IMR-90 (cell line): ENCODE data around the gene SEC61B. TPM values are rescaled to one million over a fixed set of nuclear protein-coding genes. Genes with fewer than 3 reads are reported as not detected.

Experiments
- ATAC-seq: fragments of 200-7000 bp; cut with Tn5 transposase; 2 replicates; pipeline ENCODE4 v1.9.1; 2020; ENCODE audit warnings: low read depth, mild to moderate bottlenecking, moderate library complexity
- BruUV-seq: library from RNA; stranded (reverse); fragments of 400-500 nt; replicated peaks from 2 replicates; lab custom pipeline; 2021; lab: Mats Ljungman, UMichigan
- CTCF ChIA-PET: fragments of 300-600 bp; formaldehyde crosslinking; extraction: SDS; loops from one replicate; lab custom pipeline; 2021; ENCODE audit warnings: antibody characterized with exemption; lab: Yijun Ruan, JAX
- POLR2A ChIA-PET: fragments of 300-600 bp; sonication (Branson Sonifier 250); formaldehyde crosslinking; loops from one replicate; lab custom pipeline; 2022; ENCODE audit warnings: antibody characterized with exemption; ENCODE audit not compliant: unreplicated experiment; lab: Charles Lee
- DNase-seq: peaks from one replicate; pipeline ENCODE4 v3.0.0; 2013
- H2AFZ ChIP-seq: replicated peaks from 2 replicates; pipeline ENCODE3; 2013; ENCODE audit warnings: low read length, mild to moderate bottlenecking; ENCODE audit not compliant: poor library complexity
- H2AK5ac ChIP-seq: 2 replicates; pipeline ENCODE4 v1.6.1; 2013; ENCODE audit warnings: low read depth, low read length, inconsistent platforms
- H2AK9ac ChIP-seq: replicated peaks from 2 replicates; pipeline ENCODE3; 2013; ENCODE audit warnings: mild to moderate bottlenecking, low read depth, low read length, moderate library complexity; ENCODE audit not compliant: poor library complexity
- H2BK120ac ChIP-seq: 2 replicates; pipeline ENCODE4 v1.6.1; 2013; ENCODE audit warnings: low read depth, low read length, inconsistent platforms
- H2BK15ac ChIP-seq: 3 replicates; pipeline ENCODE4 v1.6.1; 2013; ENCODE audit warnings: low read depth, low read length, inconsistent platforms
- H2BK20ac ChIP-seq: 2 replicates; pipeline ENCODE4 v1.6.1; 2013; ENCODE audit warnings: low read depth, mild to moderate bottlenecking, inconsistent platforms, low read length, moderate library complexity
- H2BK5ac ChIP-seq: 2 replicates; pipeline ENCODE4 v1.6.1; 2013; ENCODE audit warnings: mild to moderate bottlenecking, low read depth, low read length, inconsistent platforms; ENCODE audit not compliant: poor library complexity, severe bottlenecking
- H3K14ac ChIP-seq: replicated peaks from 2 replicates; pipeline ENCODE4 v1.6.1; 2013; ENCODE audit warnings: low read depth, low read length, inconsistent platforms
- H3K18ac ChIP-seq: 2 replicates; pipeline ENCODE4 v1.6.1; 2013; ENCODE audit warnings: low read depth, low read length, control low read depth
- H3K23ac ChIP-seq: 2 replicates; pipeline ENCODE4 v1.6.1; 2013; ENCODE audit warnings: low read depth, low read length, inconsistent platforms
- H3K27ac ChIP-seq: 2 replicates; pipeline ENCODE4 v1.5.1; 2013; ENCODE audit warnings: mild to moderate bottlenecking, control low read depth, low read length; ENCODE audit not compliant: insufficient read depth
- H3K27me3 ChIP-seq: 2 replicates; pipeline ENCODE4 v1.6.1; 2013; ENCODE audit warnings: low read length; ENCODE audit not compliant: control insufficient read depth, insufficient read depth
- H3K36me3 ChIP-seq: 2 replicates; pipeline ENCODE4 v1.6.1; 2013; ENCODE audit warnings: low read length, mixed read lengths; ENCODE audit not compliant: control insufficient read depth, insufficient read depth
- H3K4ac ChIP-seq: 2 replicates; pipeline ENCODE4 v1.6.1; 2013; ENCODE audit warnings: low read depth, low read length, inconsistent platforms
- H3K4me1 ChIP-seq: 2 replicates; pipeline ENCODE4 v1.6.1; 2013; ENCODE audit warnings: low read length, mixed read lengths; ENCODE audit not compliant: control insufficient read depth, insufficient read depth
- H3K4me2 ChIP-seq: 2 replicates; pipeline ENCODE4 v1.6.1; 2013; ENCODE audit warnings: low read depth, mild to moderate bottlenecking, control low read depth, low read length, moderate library complexity
- H3K4me3 ChIP-seq: 2 replicates; pipeline ENCODE4 v1.5.1; 2013; ENCODE audit warnings: low read depth, mild to moderate bottlenecking, control low read depth, low read length, moderate library complexity; ENCODE audit not compliant: insufficient read depth
- H3K56ac ChIP-seq: 2 replicates; pipeline ENCODE4 v1.6.1; 2013; ENCODE audit warnings: low read length, inconsistent platforms; ENCODE audit not compliant: insufficient read depth; ENCODE audit errors: extremely low read depth
- H3K79me1 ChIP-seq, 2 experiments: 2 replicates each; pipeline ENCODE4 v1.6.1; 2013; ENCODE audit warnings: low read length in 2 of 2, inconsistent platforms in 1 of 2, low read depth in 1 of 2
- H3K9ac ChIP-seq: 2 replicates; pipeline ENCODE4 v1.6.1; 2013; ENCODE audit warnings: low read depth, low read length, control low read depth
- H3K9me1 ChIP-seq: 2 replicates; pipeline ENCODE4 v1.6.1; 2013; ENCODE audit warnings: low read length, inconsistent platforms; ENCODE audit not compliant: insufficient read depth
- H3K9me3 ChIP-seq: 2 replicates; pipeline ENCODE4 v1.6.1; 2013; ENCODE audit warnings: low read length; ENCODE audit not compliant: control insufficient read depth, insufficient read depth
- H4K20me1 ChIP-seq: 2 replicates; pipeline ENCODE4 v1.6.1; 2013; ENCODE audit warnings: low read length, inconsistent platforms; ENCODE audit not compliant: insufficient read depth
- H4K5ac ChIP-seq: 2 replicates; pipeline ENCODE4 v1.6.1; 2013; ENCODE audit warnings: mild to moderate bottlenecking, low read depth, low read length, control low read depth
- H4K8ac ChIP-seq, 2 experiments: 2 replicates each; pipeline ENCODE4 v1.6.1; 2013; ENCODE audit warnings: low read depth in 2 of 2, low read length in 2 of 2, control low read depth in 1 of 2, inconsistent platforms in 1 of 2
- H4K91ac ChIP-seq: 2 replicates; pipeline ENCODE4 v1.6.1; 2013; ENCODE audit warnings: low read depth, low read length, inconsistent platforms; ENCODE audit not compliant: insufficient read depth
- CEBPB ChIP-seq: IDR thresholded peaks from 2 replicates; pipeline ENCODE4 v1.6.1; 2012; ENCODE audit warnings: low read depth, low read length, improper control_type of control experiment
- CHD1 ChIP-seq: IDR thresholded peaks from 2 replicates; pipeline ENCODE4 v1.6.1; 2012; ENCODE audit warnings: low read depth, low read length, improper control_type of control experiment
- FOS ChIP-seq: fragments of 150-350 bp; IDR thresholded peaks from 2 replicates; pipeline ENCODE4 v1.6.1; 2016; ENCODE audit warnings: low read depth, low read length
- MAZ ChIP-seq: IDR thresholded peaks from 2 replicates; pipeline ENCODE4 v1.6.1; 2012; ENCODE audit warnings: low read depth, mild to moderate bottlenecking, low read length, improper control_type of control experiment, moderate library complexity, borderline replicate concordance
- MXI1 ChIP-seq: IDR thresholded peaks from 2 replicates; pipeline ENCODE4 v1.6.1; 2012; ENCODE audit warnings: low read depth, mild to moderate bottlenecking, low read length, moderate library complexity, borderline replicate concordance
- NFE2L2 ChIP-seq: fragments of 150-350 bp; IDR thresholded peaks from 2 replicates; pipeline ENCODE4 v1.6.1; 2016; ENCODE audit warnings: low read depth, mild to moderate bottlenecking, low read length
- POLR2A ChIP-seq: IDR thresholded peaks from 2 replicates; pipeline ENCODE4 v1.6.1; 2012; ENCODE audit warnings: mild to moderate bottlenecking, low read depth, low read length
- RAD21 ChIP-seq: IDR thresholded peaks from 2 replicates; pipeline ENCODE4 v1.6.1; 2012; ENCODE audit warnings: low read length, improper control_type of control experiment
- RCOR1 ChIP-seq: IDR thresholded peaks from 2 replicates; pipeline ENCODE4 v1.6.1; 2012; ENCODE audit warnings: mild to moderate bottlenecking, low read length, improper control_type of control experiment; ENCODE audit not compliant: insufficient replicate concordance
- RFX5 ChIP-seq: IDR thresholded peaks from 2 replicates; pipeline ENCODE4 v1.8.0; 2012; ENCODE audit warnings: low read depth, mild to moderate bottlenecking, low read length, moderate library complexity
- SMC3 ChIP-seq: fragments of 150-350 bp; IDR thresholded peaks from 2 replicates; pipeline ENCODE4 v1.6.1; 2016; ENCODE audit warnings: low read depth, mild to moderate bottlenecking, antibody characterized with exemption, low read length, moderate library complexity
- WGBS, 2 experiments: methylation state at CpG; one replicate each; pipeline versions ENCODE4 v1.1.5 to v1.1.7; 2013; ENCODE audit warnings: missing lambda C conversion rate in 2 of 2; ENCODE audit not compliant: insufficient read length in 1 of 2; ENCODE audit errors: extremely low coverage in 2 of 2; 5-methylcytosine and 5-hydroxymethylcytosine counted together
- dilution Hi-C: fragments of 300-500 bp; cut with HindIII; formaldehyde crosslinking; loops from one replicate; pipeline ENCODE4 v1.14.3; 2018; ENCODE audit warnings: low sequenced_read_pairs; ENCODE audit not compliant: unreplicated experiment
- in situ Hi-C: fragments of 300-500 bp; cut with MboI; formaldehyde crosslinking; loops from 3 replicates; pipeline ENCODE4 v1.14.3; 2019; ENCODE audit warnings: low sequenced_read_pairs, inconsistent platforms, mixed read lengths
- intact Hi-C: fragments of 100-400 bp; cut with micrococcal nuclease; formaldehyde crosslinking; loops from 2 replicates; pipeline ENCODE4 v1.10.0; 2022
- polyA plus RNA-seq, 3 experiments: library from polyadenylated mRNA; depleted of rRNA; stranded (reverse); fragments of >200 nt; gene quantifications; 2 replicates each; pipeline ENCODE4 v1.2.3, GENCODE V29; 2012; ENCODE audit warnings: low replicate concordance in 1 of 3
- total RNA-seq: library from RNA; depleted of rRNA; stranded (reverse); fragments of >200 nt; gene quantifications from 2 replicates; pipeline ENCODE4 v1.2.3, GENCODE V29; 2012
- TF ChIP-seq, protein P1 (sequence below): fragments of 150-350 bp; IDR thresholded peaks from 2 replicates; pipeline ENCODE4 v1.6.1; 2016; ENCODE audit warnings: low read depth, mild to moderate bottlenecking, low read length, moderate library complexity, borderline replicate concordance
- TF ChIP-seq, protein P2 (sequence below): fragments of 150-350 bp; IDR thresholded peaks from 2 replicates; pipeline ENCODE4 v1.6.1; 2017; ENCODE audit warnings: mild to moderate bottlenecking, antibody characterized with exemption, low read length, low read depth

The SEC61B gene
- total and polyA plus RNA-seq, 2 of the 4 experiments (the other 2 are of a cell fraction), result 180 to 281 TPM

DNA sequence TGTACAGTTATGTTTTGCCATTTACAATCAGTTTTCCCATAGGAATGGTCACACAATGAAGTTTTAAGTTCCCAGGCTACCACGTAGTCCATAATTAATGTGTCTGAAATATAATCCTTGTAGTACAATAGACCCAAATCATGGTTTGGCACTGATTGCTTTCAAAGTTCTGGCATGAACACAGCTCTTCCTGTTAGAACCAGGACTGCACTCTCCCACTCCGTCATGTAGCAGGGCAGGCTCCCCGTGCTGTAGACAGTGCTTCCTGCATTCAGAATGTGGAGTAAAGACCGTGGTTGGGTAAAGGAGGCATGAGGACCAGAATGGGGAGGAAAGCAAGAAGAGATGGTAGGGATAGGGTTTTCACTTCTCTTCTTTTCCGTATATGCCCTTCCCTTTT lies 4.0 kb downstream of the SEC61B start:
- Histone ChIP-seq H2BK15ac (no peak overlapping the region), H3K4me2 (no peak overlapping the region), H2BK20ac (no peak overlapping the region), H2BK120ac (no peak overlapping the region), H2BK5ac (no peak overlapping the region), H3K9ac (no peak overlapping the region), H3K9me3 (no peaks in the 10 kb centered on the region), H3K4me3 (no peak overlapping the region), H3K27me3 (no peaks in the 10 kb centered on the region), H4K20me1 (peaks cover 57% of the 10 kb centered on the region), H3K27ac (no peak overlapping the region), H2AFZ (no peak overlapping the region), H3K4me1 (no peaks in the 10 kb centered on the region; the same call in 1 of the 2 replicates), H3K9me1 (no peaks in the 10 kb centered on the region; the same call in 1 of the 2 replicates), H4K8ac (no peak overlapping the region), H3K23ac (no peak overlapping the region), H3K56ac (no peak overlapping the region), H3K18ac (no peak overlapping the region), H3K36me3 (peaks cover 32% of the 10 kb centered on the region), H4K5ac (no peak overlapping the region), H3K79me1 (peaks cover 13 to 72% of the 10 kb centered on the region in 2 experiments), H2AK9ac (no peak overlapping the region), H4K91ac (no peak overlapping the region), H3K14ac (no peak overlapping the region), H3K4ac (no peak overlapping the region), H2AK5ac (no peak overlapping the region)
- in situ Hi-C loops (no loop called here), dilution Hi-C loops (no loop called here), intact Hi-C loops (loop anchor here (10.0 kb wide), 1 partner anchor 61 kb away; no protein-coding TSS in a partner anchor)
- POLR2A ChIA-PET, result no interaction called here
- BruUV-seq, result no TSS peak
- CTCF ChIA-PET, result no interaction called here
- TF ChIP-seq RCOR1 (no peak), MXI1 (no peak), NFE2L2 (no peak), FOS (no peak), CEBPB (no peak), RFX5 (no peak), RAD21 (no peak), CHD1 (no peak), MAZ (no peak), SMC3 (no peak), POLR2A (no peak; the same call in 1 of the 2 replicates)
- TF ChIP-seq, protein P1, sequence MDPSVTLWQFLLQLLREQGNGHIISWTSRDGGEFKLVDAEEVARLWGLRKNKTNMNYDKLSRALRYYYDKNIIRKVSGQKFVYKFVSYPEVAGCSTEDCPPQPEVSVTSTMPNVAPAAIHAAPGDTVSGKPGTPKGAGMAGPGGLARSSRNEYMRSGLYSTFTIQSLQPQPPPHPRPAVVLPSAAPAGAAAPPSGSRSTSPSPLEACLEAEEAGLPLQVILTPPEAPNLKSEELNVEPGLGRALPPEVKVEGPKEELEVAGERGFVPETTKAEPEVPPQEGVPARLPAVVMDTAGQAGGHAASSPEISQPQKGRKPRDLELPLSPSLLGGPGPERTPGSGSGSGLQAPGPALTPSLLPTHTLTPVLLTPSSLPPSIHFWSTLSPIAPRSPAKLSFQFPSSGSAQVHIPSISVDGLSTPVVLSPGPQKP, result no peak
- TF ChIP-seq, protein P2, sequence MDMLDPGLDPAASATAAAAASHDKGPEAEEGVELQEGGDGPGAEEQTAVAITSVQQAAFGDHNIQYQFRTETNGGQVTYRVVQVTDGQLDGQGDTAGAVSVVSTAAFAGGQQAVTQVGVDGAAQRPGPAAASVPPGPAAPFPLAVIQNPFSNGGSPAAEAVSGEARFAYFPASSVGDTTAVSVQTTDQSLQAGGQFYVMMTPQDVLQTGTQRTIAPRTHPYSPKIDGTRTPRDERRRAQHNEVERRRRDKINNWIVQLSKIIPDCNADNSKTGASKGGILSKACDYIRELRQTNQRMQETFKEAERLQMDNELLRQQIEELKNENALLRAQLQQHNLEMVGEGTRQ, result no peak
- no CpG with 5 or more reads among the region's 5 CpGs for WGBS, 2 experiments
- ATAC-seq (no peak), DNase-seq (no peak)
